ENCODE measurements around the gene TCF4.

Gene TCF4

DNA sequence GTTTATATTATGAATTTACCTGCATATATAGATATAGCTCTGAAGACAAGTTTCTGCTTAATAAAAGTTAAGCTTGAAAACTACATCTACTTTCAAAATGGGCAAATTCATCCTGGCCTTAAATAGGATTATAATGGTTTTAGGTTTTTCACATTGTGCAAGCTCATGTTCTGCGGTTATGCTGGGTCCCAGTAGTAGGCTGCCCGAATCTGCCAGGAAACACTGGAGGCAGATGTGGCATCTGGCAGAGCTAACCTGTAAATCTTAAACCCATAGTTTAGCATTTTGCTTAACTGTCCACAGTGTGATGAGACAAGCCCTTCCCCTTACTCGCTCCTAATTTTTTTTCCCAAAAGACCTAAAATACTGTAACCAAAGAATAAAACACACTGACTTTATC is 234.2 kb downstream of the TCF4 start:
- Mint-ChIP-seq H3K9me3 (no peaks in the 10 kb centered on the region), H3K4me1 (peaks cover 18% of the 10 kb centered on the region), H3K27ac (no peak overlapping the region), H3K27me3 (no peaks in the 10 kb centered on the region), H3K4me3 (no peak overlapping the region), H3K36me3 (peaks cover 12% of the 10 kb centered on the region)
- ATAC-seq = no peak

DNA sequence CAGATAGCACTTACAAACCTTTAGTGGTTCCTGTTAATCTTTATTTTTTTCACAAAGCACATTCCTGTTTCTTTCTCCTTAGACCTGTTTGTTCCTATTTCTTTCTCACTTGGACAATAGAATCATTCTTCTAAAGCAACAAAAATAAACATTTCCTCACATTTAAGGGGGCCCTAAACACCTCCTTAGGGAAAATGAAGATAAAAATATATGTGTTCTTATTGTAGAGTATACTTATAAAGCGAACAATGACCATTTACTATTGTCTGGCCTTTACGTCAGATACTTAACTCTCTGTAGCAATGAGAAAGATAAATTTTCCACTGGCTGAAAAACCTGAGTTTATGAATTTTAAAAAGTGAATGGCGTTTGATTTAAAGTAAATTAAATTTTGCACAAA is 234.6 kb downstream of the TCF4 start:
- Mint-ChIP-seq H3K4me1 (peaks cover 18% of the 10 kb centered on the region), H3K9me3 (no peaks in the 10 kb centered on the region), H3K36me3 (peaks cover 12% of the 10 kb centered on the region), H3K27ac (no peak overlapping the region), H3K27me3 (no peaks in the 10 kb centered on the region), H3K4me3 (no peak overlapping the region)
- no peak for ATAC-seq

DNA sequence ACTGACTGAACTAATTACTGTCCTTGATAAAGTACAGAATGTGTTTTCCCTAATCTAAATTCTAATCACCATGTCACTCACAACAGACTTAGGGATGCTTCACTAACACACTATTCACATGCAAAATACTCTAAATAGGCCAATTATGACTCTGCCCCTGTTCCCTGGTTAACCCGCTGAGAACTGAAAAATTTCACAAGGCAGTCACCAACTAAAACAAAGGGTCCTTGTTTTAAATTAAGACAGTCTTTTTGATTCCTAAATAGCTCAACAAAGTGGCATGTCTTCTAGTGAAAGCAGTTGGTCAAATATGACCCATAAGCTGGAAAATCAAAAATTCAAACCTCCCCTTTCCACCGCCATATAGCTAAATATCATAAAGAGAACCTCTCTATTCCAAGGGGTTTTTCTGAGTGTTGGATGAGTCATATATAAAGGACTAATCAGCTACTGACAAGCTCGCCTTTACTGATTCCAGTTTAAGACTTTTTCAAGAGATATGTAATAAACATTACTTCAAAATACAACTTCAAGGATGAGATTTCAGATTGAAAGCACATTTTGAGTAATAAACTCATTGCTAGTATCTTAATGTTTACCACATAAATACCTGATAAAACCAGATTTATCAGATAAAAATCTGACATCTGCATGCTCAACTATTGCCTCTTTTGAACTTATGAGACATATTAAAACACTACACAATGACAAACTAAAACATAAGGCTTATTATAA is 235.8 kb downstream of the TCF4 start:
- H3K4me3 Mint-ChIP-seq = no peak overlapping the region
- no peak overlapping the region for H3K27ac Mint-ChIP-seq
- H3K36me3 Mint-ChIP-seq = peaks cover 7% of the 10 kb centered on the region

DNA sequence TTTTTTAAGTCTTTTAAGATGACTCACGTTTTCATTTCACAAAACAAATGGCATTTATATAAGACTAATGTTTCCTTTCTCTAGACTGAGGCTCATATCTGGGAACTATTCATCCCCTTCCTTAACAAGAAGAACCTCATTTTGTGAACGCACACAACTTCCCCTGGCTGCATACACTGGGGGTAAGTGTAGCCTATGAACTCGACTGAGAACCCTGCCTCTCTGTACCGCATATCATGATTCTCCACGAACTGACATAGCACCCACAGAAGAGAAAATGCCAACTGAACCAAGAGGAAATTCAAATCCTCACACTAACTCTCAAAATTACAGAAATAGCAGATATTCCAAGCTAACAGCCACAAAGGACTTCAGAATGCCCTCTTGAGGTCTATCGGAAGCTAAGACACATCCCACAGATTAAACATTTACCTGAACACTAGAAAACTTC is 236.7 kb downstream of the TCF4 start:
- H3K4me1 Mint-ChIP-seq = peaks cover 18% of the 10 kb centered on the region
- H3K27me3 Mint-ChIP-seq = no peaks in the 10 kb centered on the region
- H3K9me3 Mint-ChIP-seq = no peaks in the 10 kb centered on the region
- ATAC-seq = no peak
- no peak overlapping the region for H3K27ac Mint-ChIP-seq
- H3K36me3 Mint-ChIP-seq = peaks cover 7% of the 10 kb centered on the region
- H3K4me3 Mint-ChIP-seq = no peak overlapping the region

More for the DNA sequence above, 235.8 kb downstream of the TCF4 start:
- Mint-ChIP-seq H3K4me1 (peaks cover 18% of the 10 kb centered on the region), H3K9me3 (no peaks in the 10 kb centered on the region), H3K27me3 (no peaks in the 10 kb centered on the region)
- peak; percentile 31 for ATAC-seq

DNA sequence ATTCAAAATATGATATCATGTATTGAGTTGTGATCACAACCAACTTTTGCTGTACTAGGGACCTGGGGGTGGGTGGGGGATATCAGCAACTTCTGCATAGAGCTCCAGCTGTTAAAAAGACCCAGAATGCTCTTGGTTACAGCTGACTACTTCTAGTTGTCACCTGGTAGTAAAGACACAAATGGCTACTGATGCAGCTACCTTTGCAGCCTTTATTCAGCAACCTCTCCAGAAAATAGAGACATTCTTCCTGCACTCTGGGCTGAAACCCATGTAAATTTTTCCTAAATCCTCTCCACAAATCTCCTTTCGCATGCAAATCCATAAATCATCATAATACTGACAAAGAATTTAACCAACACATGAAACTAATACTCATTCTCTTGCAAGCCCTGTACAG is 238.3 kb downstream of the TCF4 start:
- Mint-ChIP-seq H3K36me3 (peaks cover 7% of the 10 kb centered on the region), H3K9me3 (no peaks in the 10 kb centered on the region), H3K27me3 (no peaks in the 10 kb centered on the region), H3K27ac (no peak overlapping the region), H3K4me1 (peaks cover 18% of the 10 kb centered on the region), H3K4me3 (no peak overlapping the region)
- ATAC-seq = no peak

DNA sequence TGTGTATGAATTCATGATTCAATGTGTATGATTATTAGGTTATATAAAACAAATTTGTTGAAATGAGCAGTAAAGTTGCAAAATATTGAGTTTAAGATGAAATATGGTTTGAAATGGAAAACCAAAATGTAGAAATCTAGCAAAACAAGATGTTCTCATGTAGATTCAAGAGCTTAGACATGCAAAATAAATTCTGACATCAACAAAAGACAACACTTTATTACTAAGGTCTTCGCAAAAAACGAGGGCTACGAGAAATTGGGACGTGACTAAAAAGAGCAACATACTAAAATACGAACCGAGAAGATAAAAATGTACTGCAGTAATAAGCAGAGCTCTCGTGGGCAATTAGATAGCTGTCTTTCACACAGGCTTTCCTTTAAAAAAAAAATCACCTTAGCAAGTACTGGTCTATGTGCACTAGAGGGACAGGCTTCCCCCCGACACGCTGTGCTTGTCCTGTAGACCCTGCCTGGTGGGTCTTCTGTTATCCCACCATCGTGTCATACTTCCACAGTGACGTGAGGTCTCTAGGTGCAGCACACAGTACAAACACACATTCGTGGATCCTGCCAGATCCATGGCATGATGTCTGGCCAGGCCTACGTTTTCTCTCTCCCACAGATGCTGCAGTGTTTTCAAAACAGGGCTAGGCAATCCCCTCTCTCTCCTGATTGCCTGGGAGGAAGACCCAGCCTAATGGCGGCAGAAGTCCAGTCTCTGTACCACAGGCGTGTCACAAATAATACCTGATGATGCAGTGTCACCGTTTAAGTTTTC is 240.8 kb downstream of the TCF4 start:
- Mint-ChIP-seq H3K9me3 (no peaks in the 10 kb centered on the region), H3K27me3 (no peaks in the 10 kb centered on the region), H3K36me3 (peaks cover 7% of the 10 kb centered on the region), H3K4me3 (no peak overlapping the region), H3K4me1 (peaks cover 25% of the 10 kb centered on the region), H3K27ac (no peak overlapping the region)
- ATAC-seq = no peak

DNA sequence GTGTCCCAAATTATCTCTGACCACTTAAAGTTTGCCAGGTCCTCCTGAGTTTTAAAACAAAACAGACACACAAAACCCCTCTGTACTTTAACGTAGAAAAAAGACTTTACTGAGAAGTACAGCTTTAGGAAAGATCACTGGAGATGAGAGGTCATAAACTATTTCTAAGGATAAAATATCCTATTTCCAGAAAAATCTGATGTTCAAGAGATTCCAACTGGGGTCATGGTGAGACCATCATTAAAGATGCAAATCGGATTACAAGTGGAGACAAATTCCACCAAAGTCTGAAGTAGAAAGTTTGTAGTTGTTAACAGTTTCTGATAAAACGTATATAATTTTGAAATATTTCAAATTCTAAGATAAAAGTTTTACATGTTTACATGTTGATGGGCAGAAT is 241.6 kb downstream of the TCF4 start:
- Mint-ChIP-seq H3K4me1 (peaks cover 20% of the 10 kb centered on the region), H3K9me3 (no peaks in the 10 kb centered on the region), H3K27me3 (no peaks in the 10 kb centered on the region), H3K27ac (no peak overlapping the region), H3K4me3 (no peak overlapping the region), H3K36me3 (peaks cover 7% of the 10 kb centered on the region)
- ATAC-seq = no peak

DNA sequence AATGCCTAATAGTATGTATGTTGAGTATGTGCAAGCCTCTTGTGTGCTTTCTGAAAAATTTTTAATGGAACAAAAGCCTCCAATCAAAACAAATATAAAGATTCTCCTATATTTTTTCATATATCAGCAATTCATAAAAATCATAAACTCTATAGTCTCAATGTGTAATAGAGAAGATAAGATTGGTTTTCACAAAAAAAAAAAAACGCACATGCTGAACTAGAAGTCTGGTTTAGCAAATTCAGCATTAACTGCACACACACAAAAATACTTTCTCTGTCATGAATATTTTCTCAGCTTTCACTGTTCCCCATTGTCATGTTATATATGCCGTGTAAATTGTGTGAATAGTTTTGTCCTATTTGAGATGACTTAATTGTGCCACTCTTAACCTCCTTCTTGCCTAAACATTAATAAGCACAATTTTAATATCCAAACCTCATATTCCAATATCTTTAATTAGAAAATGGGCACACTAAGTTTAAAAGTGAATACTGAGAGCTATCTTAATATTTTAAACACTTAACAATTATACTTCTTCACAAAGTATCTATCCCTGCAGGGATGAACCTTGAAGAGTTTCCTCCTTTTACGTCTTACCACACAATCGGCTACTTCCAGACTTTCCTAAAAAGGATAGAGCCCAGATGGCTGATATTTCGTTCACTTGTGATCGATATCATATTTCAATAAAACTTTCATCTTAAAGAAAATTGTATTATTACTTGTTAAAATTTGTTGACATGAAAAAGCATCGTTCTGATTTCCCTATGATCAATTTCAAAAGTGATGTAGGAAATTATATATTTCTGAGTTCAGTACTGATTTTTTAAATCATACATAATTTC is 242.7 kb downstream of the TCF4 start:
- Mint-ChIP-seq H3K36me3 (peaks cover 6% of the 10 kb centered on the region), H3K27me3 (no peaks in the 10 kb centered on the region), H3K27ac (no peak overlapping the region), H3K4me3 (no peak overlapping the region), H3K4me1 (peaks cover 15% of the 10 kb centered on the region), H3K9me3 (no peaks in the 10 kb centered on the region)
- no peak for ATAC-seq

DNA sequence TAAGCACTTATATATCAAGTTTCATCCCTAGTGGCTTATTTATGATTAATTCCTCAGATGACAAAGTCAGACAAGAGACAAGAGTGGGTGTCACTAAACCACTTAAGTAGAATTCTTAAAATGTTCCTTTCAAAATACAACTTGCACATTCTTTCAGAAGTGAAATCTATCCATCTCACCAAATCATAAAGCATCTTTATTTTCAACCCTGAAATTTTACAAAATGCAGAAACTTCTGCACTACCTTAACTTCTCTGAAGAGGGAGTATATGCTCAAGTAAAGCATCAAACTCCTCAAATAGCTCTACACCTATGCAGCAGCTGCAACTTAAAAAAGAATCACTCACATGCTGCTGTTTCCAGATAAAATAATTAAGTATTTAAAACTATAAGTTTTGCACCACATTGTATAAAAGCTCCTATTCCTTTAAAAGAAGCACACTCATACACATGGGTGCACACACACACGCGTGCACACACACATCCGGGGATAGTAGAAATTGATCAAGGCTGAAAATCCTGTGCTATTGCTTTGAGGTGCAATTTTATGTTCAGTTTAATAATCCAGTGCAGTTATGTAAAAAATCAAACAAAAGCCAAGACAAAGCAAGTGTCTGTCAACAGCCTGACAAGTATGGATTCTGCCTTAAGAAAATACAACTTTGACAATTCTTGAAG is 244.5 kb downstream of the TCF4 start:
- no peak for ATAC-seq

DNA sequence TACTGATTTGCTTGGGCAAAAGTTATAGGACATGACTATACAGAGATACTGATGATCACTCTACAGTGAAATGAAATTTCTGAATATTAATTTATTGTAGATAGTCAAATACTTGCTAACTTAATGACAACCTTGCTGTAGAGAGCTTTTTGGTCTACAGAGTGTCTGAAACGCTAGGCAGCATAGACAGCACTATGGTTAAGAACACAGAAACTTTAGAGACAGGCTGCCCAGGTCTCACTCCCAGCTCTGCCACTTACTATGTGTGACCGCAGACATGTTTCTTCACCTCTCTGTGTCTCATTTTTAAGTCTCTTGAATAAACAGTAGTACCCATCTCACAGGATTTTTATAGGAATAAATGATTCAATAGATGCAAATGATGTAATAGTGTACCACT is 247.0 kb downstream of the TCF4 start:
- Mint-ChIP-seq H3K4me1 (peaks cover 24% of the 10 kb centered on the region), H3K36me3 (no peaks in the 10 kb centered on the region), H3K9me3 (no peaks in the 10 kb centered on the region), H3K27me3 (no peaks in the 10 kb centered on the region), H3K27ac (peak overlapping the region; percentile 35), H3K4me3 (no peak overlapping the region)
- ATAC-seq = no peak

More for the DNA sequence above, 244.5 kb downstream of the TCF4 start:
- Mint-ChIP-seq H3K4me3 (no peak overlapping the region), H3K27me3 (no peaks in the 10 kb centered on the region), H3K4me1 (peaks cover 12% of the 10 kb centered on the region), H3K27ac (no peak overlapping the region), H3K9me3 (no peaks in the 10 kb centered on the region), H3K36me3 (no peaks in the 10 kb centered on the region)

DNA sequence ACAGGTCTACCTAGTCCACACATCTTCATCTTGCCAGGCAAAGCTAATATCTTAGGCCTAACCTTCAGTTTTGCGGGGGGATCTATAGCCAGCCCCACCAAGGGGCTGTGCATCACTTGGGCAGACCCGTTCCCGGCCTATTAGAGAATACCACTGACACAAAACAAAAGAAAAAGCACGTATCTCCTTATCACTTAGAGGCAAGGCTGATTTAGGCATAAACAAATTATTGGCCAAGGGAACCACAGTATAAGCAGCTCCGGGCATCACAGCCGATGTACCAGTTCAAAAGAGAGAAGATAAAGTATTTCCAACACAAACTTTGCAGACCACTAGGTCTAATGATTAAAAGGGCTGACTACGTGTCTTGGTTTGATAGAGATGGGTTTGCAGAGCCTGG is 248.0 kb downstream of the TCF4 start:
- Mint-ChIP-seq H3K27ac (peak overlapping the region; percentile 35), H3K36me3 (no peaks in the 10 kb centered on the region), H3K9me3 (no peaks in the 10 kb centered on the region), H3K4me3 (no peak overlapping the region), H3K4me1 (peaks cover 24% of the 10 kb centered on the region), H3K27me3 (no peaks in the 10 kb centered on the region)
- no peak for ATAC-seq

DNA sequence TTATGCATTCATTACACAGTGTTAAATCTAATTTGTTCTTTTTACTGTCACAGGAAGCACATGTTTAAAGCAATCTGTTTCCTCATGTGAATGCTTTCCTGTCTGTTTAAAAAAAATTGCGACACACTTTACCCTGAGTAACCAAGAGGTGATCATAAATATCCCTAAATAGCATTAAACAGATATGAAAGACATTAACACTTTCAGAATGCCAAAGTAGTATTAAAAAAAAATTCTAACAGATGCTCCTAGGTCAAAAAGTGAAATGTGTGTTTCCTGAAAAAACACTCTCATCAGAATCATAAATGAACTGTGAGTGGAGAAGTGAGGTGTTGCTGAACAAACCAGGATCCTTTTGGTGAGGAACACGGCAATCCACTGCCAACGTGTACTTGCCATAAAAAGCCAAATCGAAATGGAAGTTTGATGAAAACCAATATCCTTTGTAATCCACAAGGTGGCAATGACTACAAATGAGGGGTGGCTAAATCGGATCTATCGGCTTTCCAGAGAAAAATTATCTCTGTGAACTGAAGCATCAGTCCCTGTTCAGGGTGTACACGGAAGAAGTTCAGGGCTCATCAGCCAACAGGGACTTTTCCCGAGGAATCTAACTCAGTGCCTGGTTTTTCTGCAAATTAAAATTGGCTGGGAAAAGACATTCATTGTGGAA is 248.9 kb downstream of the TCF4 start:
- Mint-ChIP-seq H3K4me3 (no peak overlapping the region), H3K27me3 (no peaks in the 10 kb centered on the region), H3K27ac (no peak overlapping the region), H3K36me3 (no peaks in the 10 kb centered on the region), H3K9me3 (no peaks in the 10 kb centered on the region), H3K4me1 (peaks cover 24% of the 10 kb centered on the region)
- ATAC-seq = no peak

DNA sequence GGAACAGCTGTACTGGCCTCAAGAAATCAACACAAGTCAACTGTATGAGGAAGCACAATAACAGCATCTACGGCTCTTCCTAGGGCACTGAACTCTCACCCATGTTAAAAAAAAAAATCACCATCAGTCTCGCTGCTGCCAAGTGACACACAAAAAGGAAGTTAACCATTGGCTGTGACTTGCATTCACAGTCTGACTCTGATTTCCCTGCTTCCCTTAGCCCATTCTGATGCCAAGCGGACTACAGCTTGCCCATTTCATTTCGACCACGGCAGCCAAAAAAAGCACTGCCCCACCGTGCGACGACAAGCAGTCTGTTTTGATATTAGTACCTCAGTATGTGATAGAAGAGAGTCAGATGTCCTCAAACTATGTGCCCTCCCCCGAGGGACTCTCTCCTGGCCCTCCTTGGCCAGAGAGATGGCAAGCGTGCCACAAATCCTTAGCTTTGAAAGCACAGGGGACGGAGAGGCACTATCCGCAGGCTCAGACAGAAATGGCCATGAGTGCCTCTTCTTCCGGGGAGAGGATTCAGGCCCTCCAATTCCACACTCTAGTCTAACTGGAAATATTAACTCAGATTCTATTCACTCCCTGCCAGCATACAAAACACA is 250.0 kb downstream of the TCF4 start:
- no peaks in the 10 kb centered on the region for H3K27me3 Mint-ChIP-seq
- no peaks in the 10 kb centered on the region for H3K36me3 Mint-ChIP-seq
- H3K9me3 Mint-ChIP-seq = no peaks in the 10 kb centered on the region
- peak overlapping the region; percentile 81 for H3K27ac Mint-ChIP-seq
- ATAC-seq = peak; percentile 70
- H3K4me1 Mint-ChIP-seq = peaks cover 17% of the 10 kb centered on the region
- peak overlapping the region; percentile 27 for H3K4me3 Mint-ChIP-seq

DNA sequence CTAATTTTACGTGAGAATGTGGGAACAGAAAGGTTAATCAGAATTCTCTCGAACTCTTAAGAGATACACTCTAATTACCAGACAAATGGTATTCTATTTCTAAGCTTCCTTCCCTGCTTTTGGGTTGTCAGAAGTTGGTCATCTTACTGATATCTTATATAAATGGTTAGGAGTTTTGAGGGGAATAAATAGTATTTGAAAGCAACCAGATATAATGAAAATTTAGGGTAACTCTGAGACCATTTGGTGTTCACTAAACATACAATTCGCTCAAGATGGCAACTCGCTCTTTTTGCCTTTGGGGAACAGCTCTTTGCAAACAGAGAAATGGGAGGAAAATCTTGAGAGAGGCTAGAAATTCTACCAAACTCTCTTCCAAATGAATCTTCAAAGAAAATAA is 250.9 kb downstream of the TCF4 start:
- Mint-ChIP-seq H3K27me3 (no peaks in the 10 kb centered on the region), H3K4me3 (no peak overlapping the region)

More for the DNA sequence above, 250.9 kb downstream of the TCF4 start:
- no peaks in the 10 kb centered on the region for H3K36me3 Mint-ChIP-seq
- peaks cover 17% of the 10 kb centered on the region for H3K4me1 Mint-ChIP-seq
- no peaks in the 10 kb centered on the region for H3K9me3 Mint-ChIP-seq
- ATAC-seq = no peak
- peak overlapping the region; percentile 81 for H3K27ac Mint-ChIP-seq

Measured in stimulated activated memory B cell treated with anti-CD40 and anti-IgM and Interleukin-4, amounts not matched to agents 10 μg/mL and 1 μg/mL and 100 μg/mL, for 72 hours (primary cell).